Stimulated activated CD4-positive, alpha-beta T cell treated with anti-CD3 and anti-CD28 coated beads, Interleukin-4, amount 100 ng/mL, for 1 hour (primary cell): Measurements from ENCODE around the gene KCNAB1.

Experiments
- DNase-seq: peaks from one replicate; pipeline ENCODE4 v3.0.0-alpha.2; 2020

KCNAB1 gene

GRCh38 chr3:156421534-156421933 is 301.2 kb downstream of the KCNAB1 start:
- DNase-seq, result no peak

- no peak for DNase-seq
Observed at GRCh38 chr3:156424758-156425157, 304.4 kb downstream of the KCNAB1 start.

GRCh38 chr3:156425651-156426050 is 305.3 kb downstream of the KCNAB1 start:
- DNase-seq, result no peak

GRCh38 chr3:156429125-156429524 is 308.7 kb downstream of the KCNAB1 start:
- DNase-seq, result no peak

GRCh38 chr3:156431334-156432124 is 311.2 kb downstream of the KCNAB1 start:
- no peak for DNase-seq

- DNase-seq, result no peak
Observed at GRCh38 chr3:156432563-156432962, 312.2 kb downstream of the KCNAB1 start.

GRCh38 chr3:156433138-156433537 is 312.8 kb downstream of the KCNAB1 start:
- no peak for DNase-seq

GRCh38 chr3:156433910-156434309 is 313.5 kb downstream of the KCNAB1 start:
- DNase-seq, result no peak

- DNase-seq, result no peak
Observed at GRCh38 chr3:156434921-156435320, 314.5 kb downstream of the KCNAB1 start.

GRCh38 chr3:156443079-156443478 is 322.7 kb downstream of the KCNAB1 start:
- DNase-seq, result no peak

GRCh38 chr3:156445117-156446090 is 325.0 kb downstream of the KCNAB1 start:
- no peak for DNase-seq

GRCh38 chr3:156448300-156448699 is 327.9 kb downstream of the KCNAB1 start:
- DNase-seq, result peak; percentile 18

GRCh38 chr3:156449710-156450574 is 329.6 kb downstream of the KCNAB1 start:
- no peak for DNase-seq

- no peak for DNase-seq
Observed at GRCh38 chr3:156455839-156456238, 335.5 kb downstream of the KCNAB1 start.

GRCh38 chr3:156456771-156457224 is 336.4 kb downstream of the KCNAB1 start:
- no peak for DNase-seq

GRCh38 chr3:156459434-156459833 is 339.1 kb downstream of the KCNAB1 start:
- no peak for DNase-seq

- DNase-seq, result no peak
Observed at GRCh38 chr3:156460206-156460611, 339.8 kb downstream of the KCNAB1 start.

GRCh38 chr3:156461889-156462288 is 341.5 kb downstream of the KCNAB1 start:
- DNase-seq, result no peak

- no peak for DNase-seq
Observed at GRCh38 chr3:156463123-156463522, 342.7 kb downstream of the KCNAB1 start.

GRCh38 chr3:156465194-156465593 is 344.8 kb downstream of the KCNAB1 start:
- no peak for DNase-seq

GRCh38 chr3:156469456-156469855 is 349.1 kb downstream of the KCNAB1 start:
- DNase-seq, result no peak

GRCh38 chr3:156471431-156471830 is 351.1 kb downstream of the KCNAB1 start:
- DNase-seq, result no peak

GRCh38 chr3:156472150-156472549 is 351.8 kb downstream of the KCNAB1 start:
- DNase-seq, result no peak
